Kidney capillary endothelial cell (primary cell): ENCODE measurements around the gene TMEM69.
A peak's percentile ranks its signal among the peaks of the same experiment; 100 is the strongest.
"Not testable (repeated sequence)": the region's sequence is repeated elsewhere in the genome, so short reads cannot be mapped to it uniquely, and the experiment has no call there.

Experiments
- DNase-seq: peaks from one replicate; pipeline ENCODE4 v3.0.0-alpha.2; 2018; ENCODE audit warnings: low spot score

Gene TMEM69

DNA sequence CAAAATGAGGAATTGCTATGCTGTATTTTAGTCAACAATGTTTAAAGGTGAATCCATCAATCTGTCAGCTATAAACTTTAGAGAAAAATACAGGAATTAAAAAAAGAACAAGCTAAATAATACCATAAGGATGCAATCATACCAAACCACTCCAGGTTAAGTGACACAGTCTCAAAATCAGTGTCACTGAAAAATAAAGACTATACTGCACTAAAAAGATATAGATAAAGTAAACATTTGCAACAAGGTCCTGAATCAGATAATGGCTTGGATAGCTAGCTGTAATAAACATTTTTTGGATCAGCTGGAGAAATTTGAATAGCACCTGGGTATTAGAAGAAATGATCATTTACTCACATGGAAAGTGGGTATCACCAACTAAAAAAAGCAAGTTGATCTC lies 9.5 kb upstream of the TMEM69 start:
- no peak for DNase-seq

DNA sequence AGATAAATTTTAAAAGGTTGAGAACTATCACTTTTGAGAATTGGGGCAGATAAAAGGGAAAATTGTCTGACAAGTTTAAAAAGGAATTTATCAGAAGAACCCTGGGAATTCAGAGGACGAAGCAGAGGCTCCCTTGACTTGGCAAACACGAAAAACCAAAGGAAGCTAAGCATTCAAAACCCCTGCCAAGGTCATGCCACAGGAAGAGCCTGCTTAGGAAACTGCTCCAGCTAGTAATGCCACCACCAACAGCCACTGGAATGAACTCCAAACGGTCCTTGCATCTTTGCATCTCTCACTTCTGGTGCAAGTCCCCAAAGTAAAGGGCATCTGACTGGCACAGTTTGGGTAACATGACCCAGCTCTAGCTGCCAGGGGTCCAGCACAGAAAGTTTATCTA lies 8.9 kb upstream of the TMEM69 start:
- peak; percentile 36 for DNase-seq

DNA sequence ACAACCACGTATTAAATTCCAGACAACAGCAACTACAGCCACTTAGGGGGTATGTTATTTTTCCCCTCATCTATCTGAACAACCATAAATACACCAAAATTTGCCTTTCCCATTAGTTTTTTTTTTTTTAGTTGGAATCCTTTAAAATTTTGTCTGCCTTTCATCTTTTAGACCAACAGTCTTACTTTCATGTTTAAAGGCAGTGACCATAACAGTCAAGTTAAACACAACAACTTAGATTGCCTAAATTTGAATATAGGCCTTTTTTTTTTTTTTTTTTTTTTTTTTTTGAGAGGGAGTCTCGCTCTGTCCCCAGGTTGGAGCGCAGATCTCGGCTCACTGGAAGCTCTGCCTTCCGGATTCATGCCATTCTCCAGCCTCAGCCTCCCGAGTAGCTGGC lies 5.0 kb upstream of the TMEM69 start:
- DNase-seq, result no peak

DNA sequence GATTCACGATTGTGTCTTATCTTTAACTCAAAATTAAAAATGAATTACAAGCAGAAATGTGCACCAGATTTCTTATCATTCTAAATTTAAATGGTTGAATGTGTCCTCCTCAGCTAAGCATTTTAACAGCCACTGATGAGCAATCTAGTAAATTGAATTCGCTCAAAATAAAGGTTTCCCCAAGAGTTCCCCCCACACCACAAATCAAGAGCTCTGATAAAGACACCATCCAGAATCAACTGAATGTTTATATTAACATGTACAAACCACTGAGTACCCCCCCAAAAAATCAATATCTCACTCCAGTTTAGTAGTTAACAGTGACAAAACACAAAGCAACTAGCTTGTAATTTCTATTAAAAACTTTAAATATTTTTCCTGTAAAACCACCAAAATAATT lies 3.6 kb upstream of the TMEM69 start:
- DNase-seq, result no peak

DNA sequence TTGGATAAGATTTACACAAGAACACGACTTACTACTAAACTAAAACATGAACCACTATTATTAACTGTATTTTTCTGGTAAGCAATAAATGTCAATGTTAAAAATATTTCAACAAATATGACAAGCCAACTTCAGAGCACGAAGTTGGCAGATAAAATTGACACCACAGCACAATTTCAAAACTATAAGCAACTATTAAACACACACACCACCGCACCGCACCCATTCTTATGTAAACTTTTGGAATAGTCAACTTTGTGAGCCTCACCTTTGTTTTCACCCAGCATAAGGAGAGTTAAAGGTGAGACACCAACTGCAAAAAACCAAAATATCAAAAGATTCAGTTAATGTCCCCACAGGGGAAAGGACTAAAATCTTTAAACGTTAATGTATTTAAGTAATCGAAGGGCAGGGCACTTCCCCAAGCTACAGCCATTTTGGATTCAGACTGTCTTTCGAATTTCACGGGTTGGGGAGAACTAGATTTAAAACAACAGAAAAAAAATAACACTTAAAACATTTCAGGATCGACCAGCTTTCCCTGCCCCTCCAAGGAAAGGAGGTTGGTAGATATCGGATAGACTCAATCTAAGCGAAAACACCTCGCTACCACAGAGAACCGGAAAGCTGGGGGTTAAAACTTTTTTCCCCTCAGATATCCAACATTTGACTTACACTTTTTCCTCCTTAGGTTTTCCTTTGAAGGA lies 2.5 kb upstream of the TMEM69 start:
- peak; percentile 34 for DNase-seq

DNA sequence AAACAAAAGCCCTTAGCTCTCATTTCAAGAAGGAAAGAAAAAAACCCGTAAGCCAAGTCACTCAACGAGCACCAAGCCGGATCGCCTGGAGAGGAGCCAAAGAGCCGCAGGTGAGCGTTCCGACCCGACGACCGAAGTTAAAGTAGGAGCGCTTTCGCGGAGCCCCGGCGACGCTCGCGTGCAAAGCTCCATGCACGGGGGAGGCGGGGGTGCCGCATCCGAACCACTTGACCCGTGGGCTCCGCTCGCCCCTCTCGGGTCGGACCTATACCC lies 2.0 kb upstream of the TMEM69 start:
- DNase-seq, result peak; percentile 32

DNA sequence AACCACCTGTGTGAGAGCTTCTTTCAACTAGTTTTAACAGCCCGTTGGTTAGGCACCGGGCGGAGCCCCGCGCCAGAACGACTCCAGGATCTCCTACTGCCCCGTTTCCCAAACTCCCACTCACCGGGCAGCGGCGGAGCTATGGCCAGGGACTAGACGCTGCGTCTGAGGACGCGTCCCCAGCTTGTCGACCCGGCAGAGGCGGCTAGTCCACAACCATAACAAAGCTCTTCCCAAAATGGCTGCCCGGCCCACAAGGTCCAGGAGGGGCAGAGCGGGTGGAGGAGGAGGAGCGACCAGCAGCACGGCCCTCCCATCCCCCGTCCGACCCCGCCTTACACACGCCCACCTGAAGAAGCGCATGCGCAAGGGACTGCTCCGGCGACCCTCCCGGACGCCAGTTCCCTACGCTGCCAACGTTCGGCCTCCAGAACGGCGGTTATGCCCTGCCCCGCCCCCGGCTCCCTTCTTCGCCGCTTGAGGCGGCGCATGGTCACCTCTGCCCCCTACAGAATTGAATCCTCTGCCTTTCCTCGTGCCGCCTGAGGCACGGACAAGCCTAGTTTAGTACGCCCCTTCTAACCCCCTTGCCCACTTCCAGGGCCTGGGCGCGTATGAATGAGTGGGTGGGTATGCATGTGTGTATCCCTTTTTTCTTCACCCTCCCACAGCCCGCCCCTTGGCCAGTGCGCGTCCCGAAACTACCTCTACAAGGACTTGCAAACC lies 1.5 kb upstream of the TMEM69 start, which contains the start of gene GPBP1L1:
Gene GPBP1L1, minus strand, starts transcription at position 246 of the 726 bp plus-strand sequence. CDS start 27,446 bp downstream, outside the sequence.
- DNase-seq, result peak; percentile 98

DNA sequence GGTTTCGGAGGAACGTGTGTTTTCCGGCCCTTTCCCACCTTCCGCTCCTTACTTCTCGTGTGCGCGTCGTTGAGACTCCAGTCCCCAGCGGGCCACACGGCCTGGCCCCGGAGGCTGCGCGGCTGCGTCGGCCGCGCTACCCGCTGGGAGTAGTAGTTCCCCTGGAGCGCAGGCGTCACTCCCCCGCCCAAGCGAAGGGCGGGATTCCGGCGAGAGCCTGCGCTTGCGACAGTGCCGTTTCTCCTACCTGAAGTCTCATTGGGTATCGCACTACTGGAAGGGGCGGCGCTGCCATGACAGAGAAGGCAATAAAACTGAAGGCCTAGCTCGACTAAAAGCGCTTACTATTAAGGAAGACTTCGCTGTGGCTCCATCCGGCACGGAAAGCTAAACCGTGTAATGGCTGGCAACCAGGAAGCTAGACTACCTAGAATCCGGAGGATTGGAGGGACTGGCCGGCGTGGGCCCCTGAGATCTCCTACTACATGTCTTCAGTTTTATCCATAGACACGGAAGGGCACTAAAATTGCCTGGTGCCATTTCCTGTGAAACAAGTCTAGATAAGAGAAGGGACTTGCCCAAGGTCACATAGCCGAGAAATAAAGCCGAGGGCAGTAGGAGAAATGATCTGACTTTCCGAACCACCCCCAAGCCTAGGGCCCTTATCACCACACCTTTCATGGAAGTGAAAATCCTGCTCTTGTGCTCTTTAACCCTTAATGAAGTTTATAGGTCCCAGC lies 797 bp upstream of the TMEM69 start:
- peak; percentile 99 for DNase-seq

DNA sequence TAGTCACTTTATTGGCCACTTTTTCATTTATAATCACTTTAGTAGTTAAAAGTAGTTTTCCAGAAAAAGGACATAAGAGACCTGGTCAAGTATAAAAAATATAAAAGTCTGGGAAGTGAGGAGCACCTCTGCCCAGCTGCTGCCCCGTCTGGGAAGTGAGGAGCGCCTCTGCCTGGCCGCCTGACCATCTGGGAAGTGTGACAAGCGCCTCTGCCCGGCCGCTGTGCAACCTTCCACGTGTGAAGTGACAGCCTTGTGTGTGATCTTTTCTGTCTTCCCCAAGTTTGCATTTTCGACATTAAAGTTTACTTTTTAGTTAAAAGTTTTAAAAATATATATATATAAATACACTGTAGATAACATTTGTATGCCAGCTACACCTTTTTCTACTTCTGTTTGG lies 5.8 kb downstream of the TMEM69 start:
- DNase-seq, result not testable (repeated sequence)

DNA sequence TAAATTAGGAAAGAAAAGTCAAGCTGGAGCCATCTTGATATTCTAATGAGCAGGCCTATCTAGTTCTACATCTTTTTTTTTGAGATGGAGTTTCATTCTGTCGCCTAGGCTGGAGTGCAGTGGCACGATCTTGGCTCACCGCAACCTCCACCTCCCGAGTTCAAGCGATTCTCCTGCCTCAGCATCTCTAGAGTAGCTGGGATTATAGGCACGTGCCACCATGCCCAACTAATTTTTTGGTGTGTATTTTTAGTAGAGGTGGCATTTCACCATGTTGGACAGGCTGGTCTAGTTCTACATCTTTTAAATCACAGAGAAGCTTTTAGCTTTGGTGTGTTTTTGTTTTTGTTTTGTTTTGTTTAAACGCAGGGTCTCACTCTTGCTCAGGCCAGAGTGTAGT lies 6.8 kb downstream of the TMEM69 start:
- DNase-seq, result no peak

DNA sequence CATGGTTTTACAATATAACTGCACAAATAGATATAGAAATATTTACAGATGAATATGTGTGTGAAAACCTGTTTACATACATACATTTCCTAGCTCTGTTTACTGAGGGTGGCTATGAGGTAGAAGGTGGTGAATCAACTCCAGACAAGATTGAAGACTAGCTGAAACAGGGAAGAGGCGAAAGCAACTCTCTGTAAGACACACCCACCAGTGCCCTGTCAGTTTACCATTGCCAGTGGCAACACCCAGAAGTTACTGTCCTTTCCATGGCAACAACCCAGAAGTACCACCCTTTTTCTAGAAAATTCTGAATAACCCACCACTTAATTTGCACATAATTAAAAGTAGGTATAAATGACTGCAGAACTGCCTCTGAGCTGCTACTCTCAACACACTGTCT lies 16.7 kb downstream of the TMEM69 start:
- DNase-seq, result no peak

DNA sequence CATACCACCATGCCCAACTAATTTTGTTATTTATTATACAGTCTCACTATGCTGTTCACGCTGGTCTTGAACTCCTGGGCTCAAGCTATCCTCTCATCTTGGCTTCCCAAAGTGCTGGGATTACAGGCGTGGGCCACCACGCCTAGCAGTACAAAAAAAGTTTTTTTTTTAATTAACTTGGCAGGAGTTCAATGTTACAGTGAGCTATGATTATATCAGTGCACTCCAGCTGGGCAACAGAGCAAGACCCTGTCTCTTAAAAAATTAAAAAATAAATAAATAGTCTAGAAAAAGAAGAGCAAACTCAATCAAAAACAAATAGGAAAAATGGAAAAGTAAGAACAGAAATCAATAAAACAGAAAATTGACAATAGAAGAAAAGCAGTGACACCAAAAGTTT lies 25.7 kb downstream of the TMEM69 start:
- no peak for DNase-seq

DNA sequence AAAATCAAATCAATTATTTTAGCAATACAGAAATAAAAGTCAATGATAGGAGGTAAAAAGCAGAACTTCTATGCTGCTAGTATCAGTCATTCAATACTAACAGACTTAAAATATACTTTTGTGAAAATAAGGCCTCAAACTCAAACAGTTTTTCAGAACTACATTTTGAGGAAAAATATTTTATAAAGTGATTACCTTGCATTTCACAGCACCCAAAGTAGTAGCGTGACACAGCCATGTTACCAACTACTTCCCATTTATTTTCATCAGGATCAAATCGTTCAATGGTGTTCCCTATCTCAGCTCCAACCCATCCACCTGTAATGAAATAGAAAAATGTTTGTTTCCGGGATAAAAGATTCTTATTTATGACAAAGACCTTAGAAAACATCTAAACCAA lies 28.7 kb downstream of the TMEM69 start:
- no peak for DNase-seq

DNA sequence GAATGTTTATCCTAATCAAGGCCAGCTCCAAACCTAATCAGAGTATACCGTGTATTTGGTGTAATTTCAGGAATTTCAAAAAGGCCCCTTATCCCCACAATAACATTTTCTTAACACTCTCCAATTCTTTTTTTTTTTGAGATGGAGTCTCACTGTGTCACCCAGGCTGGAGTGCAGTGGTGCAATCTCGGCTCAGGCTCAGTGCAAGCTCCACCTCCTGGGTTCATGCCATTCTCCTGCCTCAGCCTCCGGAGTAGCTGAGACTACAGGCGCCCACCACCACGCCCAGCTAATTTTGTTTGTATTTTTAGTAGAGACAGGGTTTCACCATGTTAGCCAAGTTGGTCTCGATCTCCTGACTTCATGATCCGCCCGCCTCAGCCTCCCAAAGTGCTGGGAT lies 29.4 kb downstream of the TMEM69 start:
- DNase-seq, result not testable (repeated sequence)

DNA sequence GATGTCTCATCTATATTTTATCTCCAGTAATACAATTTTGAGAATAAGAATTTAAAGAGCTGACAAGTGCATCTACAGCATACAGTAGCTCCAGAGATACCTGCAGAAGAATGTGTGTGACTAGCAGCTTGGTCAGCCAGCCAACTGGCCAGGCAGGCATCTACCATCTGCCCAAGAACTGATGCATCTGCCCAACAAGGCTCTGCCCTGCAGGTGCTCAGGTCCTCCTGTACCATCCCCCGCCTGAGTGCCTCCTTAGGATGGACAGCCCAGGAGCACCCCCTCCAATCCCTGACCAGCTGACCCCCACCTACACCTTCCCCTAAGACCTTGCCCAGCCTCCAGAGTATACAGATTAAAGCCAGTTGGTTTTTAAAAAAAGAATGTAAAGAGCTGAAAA lies 30.3 kb downstream of the TMEM69 start:
- no peak for DNase-seq

DNA sequence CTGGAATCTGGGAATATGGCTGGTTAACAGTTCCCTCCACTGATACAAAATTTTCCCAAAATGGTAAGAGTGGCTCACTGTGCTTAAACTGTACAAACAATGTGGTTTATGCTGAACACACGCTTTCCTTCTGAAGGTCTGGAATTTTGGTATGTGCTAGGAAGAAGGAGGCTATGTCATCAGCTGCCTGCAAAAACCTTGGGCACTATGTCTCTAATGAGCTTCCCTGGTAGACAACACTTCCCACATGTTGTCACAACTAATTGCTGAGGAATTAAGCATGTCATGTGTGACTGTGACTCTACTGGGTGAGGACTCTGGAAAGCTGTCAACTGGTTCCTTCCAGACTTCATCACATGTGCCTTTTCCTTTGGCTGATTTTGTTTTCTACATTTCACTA lies 33.2 kb downstream of the TMEM69 start:
- DNase-seq, result no peak

DNA sequence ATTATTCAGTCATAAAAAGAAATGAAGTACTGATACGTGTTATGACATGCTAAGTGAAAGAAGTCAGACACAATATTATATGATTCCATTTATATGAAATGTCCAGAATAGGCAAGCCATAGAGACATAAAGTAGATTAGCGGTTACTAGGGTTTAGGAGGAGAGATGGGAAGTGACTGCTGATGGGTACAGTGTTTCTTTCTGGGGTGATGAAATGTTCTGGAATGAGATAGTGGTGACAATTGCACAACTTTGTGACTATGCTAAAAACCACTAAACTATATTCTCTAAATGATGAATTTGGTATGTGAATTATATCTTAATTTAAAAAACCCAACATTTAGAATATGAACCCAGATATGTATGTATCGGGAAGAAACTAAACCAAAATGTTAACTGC lies 34.8 kb downstream of the TMEM69 start:
- no peak for DNase-seq

DNA sequence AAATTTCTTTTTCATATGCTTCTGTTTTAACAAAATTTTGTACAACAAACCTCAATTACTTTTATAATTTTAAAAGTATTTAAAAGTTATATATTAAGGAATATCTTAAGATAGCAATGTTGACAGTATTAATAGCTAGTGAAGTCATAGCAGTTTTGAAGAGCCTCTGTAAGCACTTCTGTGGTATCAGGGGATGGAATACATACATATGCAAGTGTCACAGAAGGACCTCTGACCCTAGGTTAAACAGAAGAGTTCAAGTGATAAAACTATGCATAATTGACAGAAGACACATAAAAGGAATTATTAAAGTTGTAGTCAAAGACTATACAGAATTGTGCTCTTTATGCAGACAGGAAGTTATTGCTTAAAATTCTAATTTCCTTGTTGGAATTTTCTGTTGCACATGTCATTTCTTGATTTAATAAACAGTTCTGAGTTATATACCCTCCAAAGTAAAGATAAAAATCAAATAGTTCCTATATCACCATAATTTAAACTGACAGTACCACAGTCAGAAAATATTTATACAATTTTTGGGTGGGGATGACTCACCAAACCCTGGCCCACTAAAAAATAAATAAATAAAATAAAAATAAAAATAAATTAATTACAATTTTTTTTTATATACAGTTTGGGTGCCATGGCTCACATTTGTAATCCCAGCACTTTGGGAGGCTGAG lies 35.4 kb downstream of the TMEM69 start:
- no peak for DNase-seq

DNA sequence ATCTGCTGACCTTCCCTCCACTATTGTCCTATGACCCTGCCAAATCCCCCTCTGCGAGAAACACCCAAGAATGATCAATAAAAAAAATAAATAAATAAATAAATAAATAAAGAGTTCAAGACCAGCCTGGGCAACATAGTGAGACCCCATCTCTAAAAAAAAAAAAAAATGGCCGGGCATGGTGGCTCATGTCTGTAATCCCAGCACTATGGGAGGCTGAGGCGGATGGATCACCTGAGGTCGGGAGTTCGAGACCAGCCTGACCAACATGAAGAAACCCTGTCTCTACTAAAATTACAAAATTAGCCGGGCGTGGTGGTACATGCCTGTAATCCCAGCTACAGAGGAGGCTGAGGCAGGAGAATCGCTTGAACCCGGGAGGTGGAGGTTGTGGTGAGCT lies 38.0 kb downstream of the TMEM69 start:
- not testable (repeated sequence) for DNase-seq

DNA sequence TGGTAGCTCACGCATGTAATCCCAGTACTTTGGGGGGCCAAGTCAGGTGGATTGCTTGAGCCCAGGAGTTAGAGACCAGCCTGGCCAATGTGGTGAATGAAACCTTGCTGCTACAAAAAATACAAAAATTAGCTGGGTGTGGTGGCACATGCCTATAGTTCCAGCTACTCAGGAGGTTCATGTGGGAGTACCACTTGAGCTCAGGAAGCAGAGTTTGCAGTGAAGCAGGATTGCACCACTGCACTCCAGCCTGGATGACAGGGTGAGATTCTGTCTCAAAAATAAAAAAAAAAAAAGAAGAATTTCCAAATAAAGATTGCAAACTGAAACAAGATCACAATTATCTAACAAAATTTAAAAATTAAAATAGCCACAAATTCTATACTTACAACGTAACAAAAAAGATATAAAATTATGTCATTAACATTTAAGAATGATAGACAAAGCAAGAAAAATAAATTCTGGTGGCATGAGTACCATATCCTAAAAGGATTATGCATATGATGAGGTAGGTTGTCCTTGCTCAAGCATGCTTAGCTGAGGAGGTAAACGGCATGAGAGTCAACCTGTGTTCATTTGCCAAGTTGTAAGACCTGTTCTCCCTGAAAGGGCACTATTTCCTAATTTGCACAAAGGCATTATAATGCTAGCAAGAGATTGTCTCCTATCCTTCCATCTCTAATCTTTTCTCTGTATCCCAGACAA lies 42.2 kb downstream of the TMEM69 start:
- no peak for DNase-seq

DNA sequence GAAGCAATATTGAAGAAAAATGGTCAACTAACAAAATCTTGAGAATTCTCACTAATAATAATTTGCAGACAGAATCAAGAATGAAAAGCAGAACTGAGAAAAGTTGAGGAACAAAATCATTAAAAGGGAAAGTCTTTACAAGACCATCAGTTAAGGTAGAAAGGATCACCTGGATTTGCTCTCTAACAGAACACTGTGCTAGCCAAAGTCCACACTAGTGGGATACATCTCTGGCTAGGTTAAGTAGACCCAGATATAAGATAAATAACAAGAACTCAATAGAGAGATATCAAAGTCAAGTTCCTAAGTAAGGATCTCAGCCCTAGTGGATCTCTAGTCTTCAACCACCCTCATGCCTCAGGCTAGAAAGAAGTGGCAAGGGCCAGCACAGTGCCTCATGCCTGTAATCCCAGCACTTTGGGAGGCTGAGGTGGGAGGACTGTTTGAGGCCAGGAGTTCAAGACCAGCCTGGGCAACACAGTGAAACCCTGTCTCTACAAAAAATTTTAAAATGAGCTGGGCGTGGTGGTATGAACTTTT lies 42.9 kb downstream of the TMEM69 start:
- no peak for DNase-seq

DNA sequence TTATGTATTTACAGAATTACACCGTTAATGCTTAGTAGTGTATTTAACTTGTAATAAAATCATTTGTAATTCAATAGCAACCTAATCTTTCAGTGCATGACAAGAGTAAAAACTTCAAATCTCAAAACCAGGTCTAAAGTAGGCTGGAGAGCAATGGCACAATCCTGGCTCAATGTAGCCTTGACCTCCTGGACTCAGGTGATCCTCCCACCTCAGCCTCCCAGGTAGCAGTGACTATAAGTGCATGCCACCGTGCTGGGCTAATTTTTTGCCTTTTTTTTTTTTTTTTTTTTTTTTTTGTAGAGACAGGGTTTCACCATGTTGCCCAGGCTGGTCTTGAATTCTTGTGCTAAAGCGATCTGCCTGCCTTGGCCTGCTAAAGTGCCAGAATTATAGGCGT lies 51.2 kb downstream of the TMEM69 start:
- no peak for DNase-seq
